GM19324 (cell line): ENCODE data around the gene PEG3.

Experiments
- ATAC-seq: cut with Tn5 transposase; IDR thresholded peaks from one replicate; pipeline ENCODE4 v1.9.1; 2021; ENCODE audit warnings: mild to moderate bottlenecking, moderate library complexity; ENCODE audit not compliant: unreplicated experiment, low FRiP score

The PEG3 gene

DNA sequence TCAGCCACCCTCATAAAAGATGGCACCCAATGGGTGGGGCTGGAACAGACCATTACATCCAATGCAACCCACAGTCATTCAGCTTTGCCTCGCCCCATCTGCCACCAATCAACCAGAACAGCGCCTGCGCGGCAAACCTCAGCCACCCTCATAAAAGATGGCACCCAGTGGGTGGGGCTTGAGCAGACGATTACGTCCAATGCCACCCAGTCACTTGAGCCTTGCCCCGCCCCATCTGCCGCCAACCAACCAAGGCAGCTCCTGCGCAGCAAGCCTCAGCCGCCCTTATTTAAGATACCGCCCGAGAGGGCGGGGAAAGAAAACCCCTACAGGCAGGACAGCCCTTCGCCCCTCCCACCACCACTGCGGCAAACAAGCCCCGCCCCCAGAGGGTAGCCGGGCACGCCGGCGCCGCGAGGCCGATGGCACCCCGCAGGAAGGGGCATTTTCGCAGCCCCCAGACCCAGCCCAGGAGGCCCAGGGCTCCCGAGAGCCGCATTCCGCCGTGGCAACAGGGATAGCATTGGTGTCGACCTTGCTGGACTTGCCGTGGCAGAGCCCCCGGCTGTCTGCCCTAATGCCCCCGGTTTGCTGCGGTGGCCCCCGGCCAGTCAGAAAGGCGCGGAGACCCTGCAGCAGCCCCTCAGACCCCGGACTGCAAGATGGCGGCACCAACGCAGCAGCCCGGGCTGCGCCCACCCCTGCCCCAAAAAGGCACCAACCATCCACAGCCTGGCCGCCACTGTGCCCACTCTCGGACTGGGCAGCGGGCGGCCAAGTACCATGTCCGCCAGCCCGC lies 675 bp downstream of the PEG3 start:
- no peak for ATAC-seq

DNA sequence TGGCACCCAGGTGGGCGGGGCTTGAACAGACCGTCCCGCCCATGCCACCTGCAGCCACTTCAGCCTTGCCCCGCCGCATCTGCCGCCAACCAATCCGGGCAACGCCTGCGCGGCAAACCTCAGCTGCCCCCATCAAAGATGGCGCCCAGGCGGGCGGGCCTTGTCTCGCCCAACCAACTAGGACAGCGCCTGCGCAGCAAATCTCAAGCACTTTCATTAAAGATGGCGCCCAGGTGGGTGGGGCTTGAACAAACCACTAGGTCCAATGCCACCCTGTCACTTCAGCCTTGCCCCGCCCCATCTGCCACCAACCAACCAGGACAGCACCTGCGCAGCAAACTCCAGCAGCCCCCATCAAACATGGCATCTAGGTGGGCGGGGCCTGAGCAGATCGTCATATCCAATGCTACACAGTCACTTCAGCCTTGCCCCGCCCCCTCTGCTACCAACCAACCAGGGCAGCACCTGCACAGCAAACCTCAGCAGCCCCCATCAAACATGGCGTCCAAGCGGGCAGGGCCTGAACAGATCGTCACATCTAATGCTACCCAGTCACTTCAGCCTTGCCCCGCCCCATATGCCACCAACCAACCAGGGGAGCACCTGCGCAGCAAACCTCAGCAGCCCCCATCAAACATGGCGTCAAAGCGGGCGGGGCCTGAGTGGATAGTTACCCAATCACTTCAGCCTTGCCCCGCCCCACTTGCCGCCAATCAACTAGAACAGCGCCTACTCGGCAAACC lies 1.4 kb downstream of the PEG3 start:
- no peak for ATAC-seq

DNA sequence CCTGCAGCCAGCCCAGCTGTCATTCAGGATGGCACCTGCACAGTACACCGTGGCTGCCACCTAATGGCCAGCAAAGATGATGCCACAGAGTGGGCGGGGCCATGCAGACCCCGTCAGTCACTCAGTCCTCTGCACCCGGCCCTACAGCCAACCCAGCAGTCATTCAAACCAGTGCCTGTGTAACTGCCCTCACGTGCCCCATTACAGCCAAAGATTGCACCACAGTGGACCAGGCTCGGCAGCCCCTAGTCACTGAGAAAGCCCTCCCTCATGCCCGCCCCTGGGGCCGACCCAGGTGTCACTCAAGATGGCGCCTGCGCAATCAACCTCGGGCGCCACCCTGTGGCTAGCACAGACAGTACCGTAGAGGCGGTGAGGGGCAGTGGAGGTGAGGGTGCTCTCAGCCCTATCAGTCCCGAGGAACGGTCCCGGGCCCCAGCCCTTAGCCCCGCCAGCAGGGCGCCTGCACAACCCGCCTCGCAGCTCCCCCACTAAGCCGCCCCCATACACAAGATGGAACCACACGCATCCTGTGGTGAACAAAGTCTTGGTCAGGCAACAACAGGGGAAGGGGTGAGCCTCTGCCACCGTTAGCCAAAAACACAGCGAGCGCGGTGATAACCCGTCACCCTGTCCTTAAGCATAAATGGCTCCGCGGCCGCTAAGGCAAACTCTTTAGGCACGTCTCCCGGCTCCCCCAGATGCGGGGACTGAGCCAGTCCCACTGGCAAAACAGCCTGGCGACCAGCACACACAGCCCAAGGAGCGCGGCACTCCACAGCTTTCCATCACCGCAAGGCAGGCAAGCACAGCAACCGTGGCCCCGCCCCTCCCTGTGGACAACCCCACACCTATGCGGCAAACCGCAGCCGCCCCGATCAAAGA lies 2.3 kb downstream of the PEG3 start:
- ATAC-seq: no peak

DNA sequence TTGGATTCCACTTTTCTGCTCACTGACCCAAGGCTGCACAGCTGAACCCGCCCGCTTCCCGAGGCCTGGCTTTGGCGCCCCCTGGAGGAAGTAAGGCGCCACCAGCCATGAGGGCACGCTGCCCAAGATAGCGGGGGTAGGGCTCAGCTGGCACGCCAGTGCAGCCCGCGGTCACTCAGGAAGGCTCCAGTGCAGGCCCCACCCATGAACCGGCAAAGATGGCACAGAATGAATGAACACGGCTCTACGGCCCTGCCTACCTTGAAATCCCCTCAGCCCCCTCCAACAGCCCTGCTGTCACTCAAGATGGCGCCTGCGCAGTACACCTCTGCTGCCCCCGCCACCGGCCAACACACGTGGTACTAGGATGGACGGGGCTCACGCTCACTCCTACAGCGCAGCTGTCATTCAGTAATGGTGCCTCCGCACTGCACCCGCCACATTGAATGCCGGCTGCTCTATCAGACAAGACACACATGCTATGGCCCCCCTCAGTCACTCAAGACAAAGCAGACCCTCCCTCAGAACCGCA lies 3.0 kb downstream of the PEG3 start:
- ATAC-seq: no peak

DNA sequence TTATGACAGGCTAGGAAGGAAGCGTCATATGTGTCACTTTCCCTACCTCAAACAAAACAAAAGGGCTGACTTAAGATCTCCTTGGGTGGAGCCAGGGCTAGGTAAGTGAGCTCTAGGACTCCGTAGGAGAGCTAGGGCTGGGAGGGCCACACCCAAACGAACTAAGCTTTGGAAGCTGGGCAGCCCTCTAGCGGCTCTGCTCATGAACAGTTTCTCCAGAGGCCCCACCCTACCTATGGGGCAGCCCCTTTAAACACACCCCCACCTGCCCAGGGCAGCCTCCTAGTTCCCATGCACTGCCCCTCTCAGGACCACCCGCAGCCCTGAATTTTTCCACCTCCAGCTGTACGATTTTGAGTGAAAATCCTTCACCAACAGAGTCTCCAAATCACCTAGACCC lies 3.5 kb downstream of the PEG3 start:
- ATAC-seq: no peak

DNA sequence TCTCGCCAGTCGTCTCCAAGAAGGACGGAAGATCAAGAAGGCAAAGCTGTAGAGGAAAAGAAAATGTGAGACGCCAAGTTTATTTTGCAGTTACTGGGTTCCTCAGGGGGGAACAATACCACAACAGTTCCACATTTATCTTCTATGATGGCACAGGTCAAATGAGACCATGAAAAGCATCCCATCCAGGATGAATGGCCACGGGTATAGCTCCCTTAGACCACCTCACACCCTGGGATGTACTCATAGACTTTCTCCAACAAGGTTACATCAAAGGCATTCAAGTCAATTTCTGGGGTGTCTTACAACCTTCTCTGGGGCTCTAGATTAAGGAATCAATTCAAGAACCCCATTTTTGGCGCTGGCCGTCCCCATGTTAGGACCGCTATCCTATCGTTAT lies 4.5 kb downstream of the PEG3 start:
- no peak for ATAC-seq

DNA sequence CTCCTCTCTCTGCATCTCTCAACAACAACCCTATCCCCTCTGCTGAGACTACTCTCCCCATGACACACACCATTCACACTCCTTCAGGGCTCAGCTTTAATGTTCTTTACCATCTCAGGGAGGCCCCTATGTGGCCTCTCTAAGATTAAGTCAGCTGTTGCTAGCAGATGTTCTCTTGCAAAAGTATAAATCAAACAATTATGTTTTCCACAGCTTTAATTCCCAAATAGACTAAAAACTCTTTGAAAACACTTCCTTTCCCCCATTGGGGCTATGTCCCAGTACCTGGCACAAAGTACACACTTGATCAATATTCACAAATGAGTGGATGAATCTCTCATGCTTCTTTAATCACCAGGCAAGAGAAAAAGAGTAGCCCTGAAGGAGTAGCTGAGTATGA lies 5.1 kb downstream of the PEG3 start:
- ATAC-seq: no peak

DNA sequence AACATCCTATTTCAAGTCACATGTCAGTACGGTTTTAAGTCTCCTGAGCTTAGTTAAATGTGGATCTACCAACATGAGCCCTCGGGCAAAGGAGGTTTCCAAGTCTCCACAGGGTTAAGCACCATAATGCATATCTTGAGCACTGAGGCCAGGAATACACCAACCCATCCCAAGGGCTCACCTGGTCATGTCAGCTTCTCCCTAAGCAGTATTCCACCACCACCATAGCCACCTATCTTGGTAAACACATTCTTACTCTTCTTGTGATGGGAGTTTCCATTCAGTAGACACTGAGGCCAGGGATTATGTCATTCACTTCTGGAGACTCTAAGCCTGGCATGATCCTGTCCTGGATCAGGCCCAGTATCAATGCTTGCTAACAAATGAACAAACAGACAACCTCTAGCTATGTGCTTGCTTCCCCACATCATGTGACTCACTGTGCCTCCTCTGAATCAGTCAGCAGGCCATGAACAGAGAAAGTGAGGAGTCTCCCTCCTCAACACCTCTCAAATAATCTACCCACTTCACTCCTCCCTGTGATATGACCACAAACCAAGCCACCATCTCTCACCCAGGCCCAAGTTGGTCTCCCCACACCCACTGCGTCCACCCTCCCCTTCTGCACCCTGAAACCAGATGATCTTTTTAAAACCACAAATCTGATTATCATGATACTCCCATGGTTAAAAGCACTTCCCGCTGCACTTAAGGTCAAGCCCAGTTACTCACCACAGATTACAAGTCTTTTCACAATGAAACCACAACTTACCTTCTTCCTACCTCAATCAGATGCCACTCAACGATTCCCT lies 5.8 kb downstream of the PEG3 start:
- ATAC-seq: no peak

DNA sequence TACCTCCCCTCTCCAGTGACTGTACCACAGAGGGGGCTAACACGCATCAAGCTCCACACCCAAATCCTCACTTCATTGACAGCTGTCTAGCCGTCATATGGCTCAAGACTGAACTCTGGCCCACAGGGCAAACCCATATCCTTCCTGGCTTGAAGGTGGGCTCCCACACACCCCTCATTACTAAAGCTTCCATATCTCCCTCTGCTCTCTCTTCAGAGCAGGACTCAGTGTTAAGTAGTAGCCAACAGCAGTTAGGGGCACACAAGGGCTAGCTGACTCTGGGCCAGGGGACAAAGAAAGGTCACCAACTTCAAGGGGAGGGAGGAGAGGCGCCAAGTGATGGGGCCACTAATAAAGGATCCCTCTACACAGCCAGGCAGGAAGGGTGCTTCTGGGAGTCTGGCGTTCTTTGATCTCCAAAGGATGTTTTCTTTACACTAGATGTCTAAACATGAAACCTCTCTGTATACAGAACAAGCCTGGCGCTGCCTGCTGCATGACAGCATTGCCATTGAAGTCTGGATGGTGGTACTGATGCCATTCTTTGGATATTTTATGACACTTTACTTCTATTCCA lies 8.1 kb downstream of the PEG3 start:
- ATAC-seq: no peak

DNA sequence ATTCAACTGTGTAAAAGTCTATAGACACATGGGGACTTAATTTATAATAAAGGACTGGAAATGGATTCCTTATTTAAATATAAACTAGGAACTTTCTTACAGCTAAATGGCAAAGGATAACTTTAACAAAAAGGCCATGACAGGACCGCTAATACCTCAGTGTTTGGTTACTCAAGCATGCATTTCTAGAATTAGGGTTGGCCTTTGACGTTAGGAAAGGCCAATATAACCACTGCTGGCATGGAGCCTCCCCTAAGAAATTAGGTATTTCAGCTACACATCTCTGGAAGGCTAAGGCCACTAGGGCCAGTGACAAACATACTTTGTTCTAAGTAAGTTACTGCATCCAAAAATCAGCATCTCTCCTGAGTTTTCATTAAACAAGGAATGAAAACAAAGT lies 9.3 kb downstream of the PEG3 start:
- no peak for ATAC-seq

DNA sequence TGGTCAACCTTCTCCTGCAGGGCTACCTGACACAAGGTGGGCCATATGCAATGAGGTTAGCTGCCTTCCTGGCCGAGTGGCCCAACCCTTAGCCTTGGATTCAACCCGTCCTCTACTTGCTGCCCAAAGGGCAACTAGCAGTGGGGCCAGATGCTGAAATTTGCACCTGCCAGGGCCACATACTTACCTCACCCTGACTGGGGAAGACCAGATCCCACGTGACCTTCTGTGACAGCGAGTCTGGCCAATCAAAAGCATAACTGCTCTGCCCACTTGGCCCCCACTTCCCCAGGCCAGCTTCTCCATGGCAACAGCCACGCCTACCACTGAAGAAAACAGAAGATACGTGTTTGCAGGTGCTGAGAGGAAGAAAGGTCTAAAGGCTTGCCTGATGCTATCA lies 10.9 kb downstream of the PEG3 start:
- no peak for ATAC-seq

DNA sequence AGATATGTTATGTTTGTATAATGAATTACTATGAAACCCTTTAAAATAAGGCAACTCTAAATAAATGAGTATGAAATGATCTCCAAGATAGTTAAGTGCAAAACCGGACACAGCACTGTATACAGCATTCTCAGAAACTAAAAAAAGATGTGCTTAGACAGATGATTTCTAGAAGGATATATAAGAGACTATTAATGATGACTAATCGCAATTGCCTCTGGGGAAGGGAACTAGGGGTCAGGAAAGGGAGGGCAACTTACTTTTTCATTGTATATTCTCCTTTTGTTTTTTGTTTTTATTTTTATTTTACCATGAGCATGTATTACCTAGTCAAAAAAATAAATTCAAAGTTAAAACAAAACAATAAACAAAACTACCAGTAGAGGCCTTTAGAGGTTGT lies 12.8 kb downstream of the PEG3 start:
- no peak for ATAC-seq

DNA sequence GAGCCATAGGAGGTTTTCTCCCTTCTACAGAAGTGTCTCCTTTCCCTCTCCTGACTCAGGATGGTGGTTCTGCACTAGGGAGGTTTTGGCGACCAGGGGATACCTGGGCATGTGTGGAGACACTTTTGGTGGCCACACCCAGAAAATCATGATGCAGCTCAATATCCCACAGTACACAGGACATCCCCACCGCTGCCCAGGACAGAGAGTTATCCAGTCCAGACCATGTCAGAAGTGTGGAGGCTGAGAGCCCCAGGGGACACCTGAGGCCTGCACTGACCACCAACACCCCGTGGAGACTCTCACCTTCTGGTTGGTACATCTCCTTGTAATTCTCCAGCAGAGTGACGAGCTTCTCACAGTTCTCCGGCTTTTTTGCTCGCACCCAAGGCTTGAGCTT lies 16.6 kb downstream of the PEG3 start:
- no peak for ATAC-seq

DNA sequence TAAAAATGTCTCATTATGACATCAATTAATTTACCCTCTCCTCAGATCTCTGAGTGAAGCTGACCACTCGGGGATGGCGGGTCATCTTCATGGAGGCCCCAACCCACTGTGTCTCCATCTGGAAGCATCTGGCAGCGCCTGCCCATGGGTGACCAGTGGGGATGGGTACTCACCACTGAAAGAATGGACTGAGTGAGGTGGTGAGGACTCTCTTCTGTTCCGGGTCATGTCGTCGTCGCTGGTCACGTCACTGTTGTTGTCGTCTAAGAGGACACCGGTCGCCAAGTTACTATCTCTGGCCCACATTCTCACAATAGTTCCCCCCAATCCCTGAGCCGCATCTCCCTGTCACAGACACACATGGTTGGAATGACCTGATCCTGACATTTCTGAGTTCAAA lies 17.1 kb downstream of the PEG3 start:
- ATAC-seq: no peak

DNA sequence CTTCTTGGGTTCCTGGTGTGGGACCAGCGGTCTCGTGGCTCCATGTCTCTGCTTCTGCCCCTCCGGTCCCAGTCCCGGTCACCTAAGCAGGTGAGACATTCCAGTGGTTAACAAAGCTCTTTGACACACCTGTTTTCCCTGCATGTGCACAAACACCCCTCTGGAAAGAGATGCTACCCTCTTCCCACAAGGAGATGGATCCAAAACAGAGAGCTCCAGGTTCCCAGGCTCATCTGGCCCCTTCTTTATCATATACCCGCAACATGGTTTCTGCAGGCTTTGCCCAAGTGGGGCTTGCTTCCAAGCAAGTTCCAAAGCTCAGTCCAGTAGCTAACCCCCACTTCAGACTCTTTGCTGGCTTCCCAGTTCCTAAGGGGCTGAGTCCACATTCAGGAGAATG lies 17.8 kb downstream of the PEG3 start:
- ATAC-seq: no peak

DNA sequence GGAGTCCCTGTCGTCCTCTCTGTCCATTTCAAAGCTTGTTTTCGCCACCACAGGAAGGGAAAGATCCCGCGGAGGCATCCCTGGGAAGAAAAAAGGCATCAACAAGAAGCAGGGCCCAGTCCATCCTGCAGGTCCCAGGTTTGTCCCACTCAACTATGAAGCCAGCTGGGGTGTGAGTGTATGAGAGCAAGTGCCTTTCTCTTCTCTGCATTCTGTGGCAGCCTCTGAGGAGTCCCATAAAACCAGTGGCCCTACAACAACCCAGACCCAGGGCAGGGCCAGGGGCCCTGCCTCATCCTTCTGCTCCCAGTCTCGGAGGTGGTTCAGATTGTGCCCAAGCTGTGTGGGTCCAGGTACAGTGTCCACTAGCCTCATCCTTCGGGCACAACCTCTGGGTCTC lies 18.9 kb downstream of the PEG3 start:
- no peak for ATAC-seq

DNA sequence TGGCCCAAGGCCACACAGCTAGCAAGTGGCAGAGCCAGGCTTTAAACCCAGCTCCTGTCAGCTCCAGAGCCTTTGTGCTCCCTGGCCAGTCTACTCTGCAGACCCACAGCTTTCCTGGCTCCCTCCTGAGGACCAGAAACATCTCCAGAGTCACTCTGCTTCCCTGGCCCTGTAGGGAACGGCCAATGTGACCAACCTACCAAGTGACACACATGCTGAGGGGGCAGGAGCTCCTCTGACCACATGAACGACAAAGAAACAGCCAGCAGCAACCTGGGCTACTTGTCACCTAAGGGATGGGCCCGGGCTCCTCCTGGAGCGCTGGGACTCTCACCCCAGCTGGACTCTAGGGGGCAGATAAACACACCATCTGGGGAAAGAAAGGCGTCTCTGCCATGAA lies 19.3 kb downstream of the PEG3 start:
- ATAC-seq: no peak

DNA sequence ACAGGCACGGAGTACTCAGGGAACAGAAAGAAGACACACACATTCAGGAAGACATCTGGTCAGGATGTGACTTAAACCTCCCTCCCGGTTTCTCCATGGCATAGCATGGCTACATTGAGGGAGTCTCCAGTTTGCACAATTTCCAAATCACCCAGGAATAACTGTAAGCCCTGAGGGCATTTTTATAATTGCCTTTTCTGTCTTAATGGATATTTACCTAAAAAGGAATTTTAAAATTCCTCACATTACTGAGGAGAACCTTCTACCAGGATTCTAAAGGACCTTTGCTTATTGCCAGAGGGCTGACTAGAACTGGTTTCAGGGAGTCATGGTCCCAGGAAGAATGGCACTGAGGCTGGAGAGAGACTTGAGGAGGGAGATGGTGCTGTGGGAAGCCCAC lies 21.4 kb downstream of the PEG3 start:
- ATAC-seq: no peak

DNA sequence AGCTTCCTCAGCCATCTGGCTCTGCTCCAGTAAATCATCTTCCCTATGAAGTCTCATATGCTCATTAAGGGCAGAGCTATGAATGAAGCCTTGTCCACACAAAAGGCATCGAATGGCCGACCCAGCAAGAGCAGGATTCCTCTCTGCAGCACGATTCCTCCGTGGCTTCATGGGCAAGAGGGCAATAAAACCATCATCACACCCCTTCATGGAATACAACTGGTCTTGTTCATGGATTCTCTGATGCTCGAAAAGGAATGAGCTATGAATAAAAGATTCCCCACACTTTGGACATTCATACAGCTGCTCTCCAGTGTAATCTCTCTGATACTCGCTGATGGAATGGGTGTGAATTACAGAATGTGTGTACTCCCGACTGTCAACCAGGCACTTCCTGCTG lies 25.9 kb downstream of the PEG3 start:
- ATAC-seq: no peak

DNA sequence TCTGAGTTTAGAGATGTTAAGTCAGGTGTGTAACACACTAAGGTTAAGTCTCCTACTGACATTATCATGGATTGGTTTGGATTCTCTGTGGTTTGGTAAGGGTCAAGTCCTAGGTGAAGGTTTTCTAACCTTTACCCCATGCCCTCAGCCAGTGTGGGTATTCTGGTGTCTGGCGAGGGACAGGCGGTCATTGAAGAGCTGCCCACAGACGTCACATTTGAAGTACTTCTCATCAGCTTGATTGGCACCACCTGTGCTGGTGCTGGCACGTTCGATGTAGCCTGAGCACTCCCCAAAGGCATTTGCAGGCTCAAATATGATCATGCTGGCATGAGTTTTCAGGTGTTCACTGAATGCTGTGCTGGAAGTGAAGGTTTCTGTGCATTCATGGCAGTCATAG lies 27.0 kb downstream of the PEG3 start:
- no peak for ATAC-seq
